ENCODE measurements around the gene TUBGCP2.

TUBGCP2 gene

GRCh38 chr10:133355991-133356390 lies 47.3 kb upstream of the TUBGCP2 start:
- DNase-seq (ENCODE audit: low spot score): no peak
- Histone ChIP-seq H3K9me3 (ENCODE audit: severe bottlenecking) (no peaks in the 10 kb centered on the region), H3K4me3 (ENCODE audit: severe bottlenecking) (no peak overlapping the region), H3K27me3 (ENCODE audit: insufficient read depth, poor library complexity, severe bottlenecking) (no peaks in the 10 kb centered on the region), H3K4me1 (ENCODE audit: insufficient read depth, poor library complexity, severe bottlenecking) (no peaks in the 10 kb centered on the region), H3K27ac (ENCODE audit: poor library complexity, severe bottlenecking) (no peak overlapping the region), H3K36me3 (ENCODE audit: low read depth) (peaks cover 8% of the 10 kb centered on the region; the same call in 1 of the 2 replicates)
- TF ChIP-seq CTCF (IDR thresholded peaks at IDR 0.05; ENCODE audit: poor library complexity, severe bottlenecking): no peak
- no peak for ATAC-seq (ENCODE audit: low read depth)

DNA sequence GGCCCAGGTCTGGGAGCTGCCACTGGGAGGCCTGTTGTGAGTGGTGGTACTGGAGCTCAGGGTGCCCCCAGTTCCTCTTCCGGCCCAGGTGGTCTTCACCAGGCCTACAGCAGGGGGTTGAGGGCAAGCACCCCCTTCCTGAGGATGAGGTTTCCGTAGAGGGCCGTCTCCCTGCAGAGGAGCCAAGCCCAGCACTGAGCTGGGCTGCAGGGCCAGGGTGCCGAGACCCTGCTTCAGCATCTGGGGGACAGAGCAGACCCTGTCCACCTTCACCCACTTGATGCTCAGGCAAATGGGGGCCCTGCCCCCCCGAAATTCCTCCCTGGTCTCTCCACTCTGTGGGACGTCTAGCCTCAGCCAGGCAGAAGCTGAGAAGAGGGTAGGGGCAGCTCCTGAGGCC lies 46.6 kb upstream of the TUBGCP2 start:
- TF ChIP-seq CTCF (IDR thresholded peaks at IDR 0.05; ENCODE audit: poor library complexity, severe bottlenecking): no peak

GRCh38 chr10:133354672-133355240 lies 46.1 kb upstream of the TUBGCP2 start:
- TF ChIP-seq CTCF (IDR thresholded peaks at IDR 0.05; ENCODE audit: poor library complexity, severe bottlenecking): no peak
- Histone ChIP-seq H3K9me3 (ENCODE audit: severe bottlenecking) (no peaks in the 10 kb centered on the region), H3K4me1 (ENCODE audit: insufficient read depth, poor library complexity, severe bottlenecking) (no peaks in the 10 kb centered on the region), H3K27me3 (ENCODE audit: insufficient read depth, poor library complexity, severe bottlenecking) (no peaks in the 10 kb centered on the region), H3K4me3 (ENCODE audit: severe bottlenecking) (no peak overlapping the region), H3K27ac (ENCODE audit: poor library complexity, severe bottlenecking) (no peak overlapping the region), H3K36me3 (ENCODE audit: low read depth) (peaks cover 8% of the 10 kb centered on the region; the same call in 1 of the 2 replicates)
- no peak for ATAC-seq (ENCODE audit: low read depth)
- DNase-seq (ENCODE audit: low spot score): no peak

More for the DNA sequence above, 46.6 kb upstream of the TUBGCP2 start:
- Histone ChIP-seq H3K4me3 (ENCODE audit: severe bottlenecking) (no peak overlapping the region), H3K27me3 (ENCODE audit: insufficient read depth, poor library complexity, severe bottlenecking) (no peaks in the 10 kb centered on the region), H3K36me3 (ENCODE audit: low read depth) (peaks cover 8% of the 10 kb centered on the region; the same call in 1 of the 2 replicates), H3K27ac (ENCODE audit: poor library complexity, severe bottlenecking) (no peak overlapping the region), H3K9me3 (ENCODE audit: severe bottlenecking) (no peaks in the 10 kb centered on the region), H3K4me1 (ENCODE audit: insufficient read depth, poor library complexity, severe bottlenecking) (no peaks in the 10 kb centered on the region)
- no peak for DNase-seq (ENCODE audit: low spot score)
- ATAC-seq (ENCODE audit: low read depth): no peak

- Histone ChIP-seq H3K9me3 (ENCODE audit: severe bottlenecking) (no peaks in the 10 kb centered on the region), H3K36me3 (ENCODE audit: low read depth) (peaks cover 8% of the 10 kb centered on the region; the same call in 1 of the 2 replicates), H3K4me1 (ENCODE audit: insufficient read depth, poor library complexity, severe bottlenecking) (no peaks in the 10 kb centered on the region), H3K27me3 (ENCODE audit: insufficient read depth, poor library complexity, severe bottlenecking) (no peaks in the 10 kb centered on the region), H3K27ac (ENCODE audit: poor library complexity, severe bottlenecking) (no peak overlapping the region), H3K4me3 (ENCODE audit: severe bottlenecking) (no peak overlapping the region)
- no peak for TF ChIP-seq CTCF (IDR thresholded peaks at IDR 0.05; ENCODE audit: poor library complexity, severe bottlenecking)
- DNase-seq (ENCODE audit: low spot score) (no peak), ATAC-seq (ENCODE audit: low read depth) (no peak)
Observed at GRCh38 chr10:133353988-133354605, 45.4 kb upstream of the TUBGCP2 start.
